ENCODE data around the gene GJA3.

GJA3 gene

DNA sequence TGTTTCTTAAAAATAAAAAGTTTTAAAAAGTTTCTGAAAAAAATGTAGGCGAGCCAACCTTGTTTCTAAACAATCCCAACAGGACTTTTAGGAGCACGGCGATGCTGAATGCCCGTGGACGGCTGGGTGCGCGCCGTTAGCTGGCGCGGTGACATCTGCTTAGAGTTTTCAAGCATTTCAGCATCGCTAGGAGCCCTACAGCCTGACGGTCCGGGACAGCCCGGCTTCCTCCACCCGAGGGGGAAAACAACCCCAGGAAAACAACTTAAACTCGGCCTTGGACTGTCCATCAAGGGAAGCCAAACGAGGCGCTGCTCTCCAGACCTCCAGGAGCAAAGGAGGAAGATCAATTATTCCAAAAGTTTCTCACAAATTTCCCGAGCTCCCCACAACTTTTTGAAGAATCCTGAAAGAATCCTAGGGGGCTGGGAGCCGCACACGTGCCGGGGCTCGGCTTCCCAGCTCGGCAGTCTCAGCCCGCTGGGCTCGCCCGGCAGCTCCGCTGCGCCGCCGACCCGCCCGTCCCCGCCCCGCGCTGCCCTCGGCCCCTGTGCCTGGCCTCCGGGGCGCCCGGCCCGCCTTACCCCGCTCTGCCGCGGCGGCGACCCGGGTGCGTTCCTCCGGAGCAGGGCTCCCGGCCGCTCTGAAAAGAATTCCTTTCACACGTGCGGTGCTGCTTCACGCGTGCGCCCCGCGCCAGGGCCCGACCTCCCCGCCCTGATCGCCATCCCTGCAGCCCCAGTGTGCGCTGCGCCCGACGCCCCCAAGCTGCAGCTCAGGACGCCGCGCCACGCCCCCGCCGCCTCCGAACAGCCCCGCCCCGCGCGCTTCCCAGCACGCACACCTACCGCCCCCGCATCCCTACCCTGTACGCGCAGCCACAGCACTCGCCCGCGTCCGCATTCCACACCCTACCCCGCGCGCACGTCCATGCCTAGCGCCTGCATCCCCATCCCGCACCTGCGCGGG is at the start of gene GJA3:
TSS of gene GJA3 (minus strand) at position 747 of the 969 bp plus-strand sequence. CDS start 17,764 bp downstream, outside the sequence.
- DNase-seq: peak; percentile 66

GRCh38 chr13:20209948-20210347 is 49.1 kb upstream of the GJA3 start:
- DNase-seq: no peak

DNA sequence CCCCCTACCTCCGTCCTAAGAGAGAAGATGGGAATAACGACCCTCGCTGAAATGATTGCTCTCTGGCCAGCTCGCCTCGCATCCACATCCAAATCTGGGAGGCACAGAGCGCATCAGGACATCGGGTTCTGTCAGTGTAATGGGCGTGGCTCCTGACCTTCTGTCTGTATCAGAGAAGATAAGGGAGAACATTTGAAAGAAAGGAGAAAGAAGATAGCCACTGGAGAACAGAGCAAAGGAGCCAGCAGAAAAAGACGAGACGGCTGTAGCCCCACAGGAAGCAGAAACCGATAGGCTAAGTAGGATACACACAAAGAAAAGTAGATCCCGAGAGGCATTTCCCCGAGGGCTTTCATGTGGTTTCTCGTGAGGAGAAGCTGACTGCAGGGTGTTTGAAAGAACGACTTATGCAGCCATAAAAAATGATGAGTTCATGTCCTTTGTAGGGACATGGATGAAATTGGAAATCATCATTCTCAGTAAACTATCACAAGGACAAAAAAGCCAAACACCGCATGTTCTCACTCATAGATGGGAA is 45.9 kb upstream of the GJA3 start:
- DNase-seq: no peak

DNA sequence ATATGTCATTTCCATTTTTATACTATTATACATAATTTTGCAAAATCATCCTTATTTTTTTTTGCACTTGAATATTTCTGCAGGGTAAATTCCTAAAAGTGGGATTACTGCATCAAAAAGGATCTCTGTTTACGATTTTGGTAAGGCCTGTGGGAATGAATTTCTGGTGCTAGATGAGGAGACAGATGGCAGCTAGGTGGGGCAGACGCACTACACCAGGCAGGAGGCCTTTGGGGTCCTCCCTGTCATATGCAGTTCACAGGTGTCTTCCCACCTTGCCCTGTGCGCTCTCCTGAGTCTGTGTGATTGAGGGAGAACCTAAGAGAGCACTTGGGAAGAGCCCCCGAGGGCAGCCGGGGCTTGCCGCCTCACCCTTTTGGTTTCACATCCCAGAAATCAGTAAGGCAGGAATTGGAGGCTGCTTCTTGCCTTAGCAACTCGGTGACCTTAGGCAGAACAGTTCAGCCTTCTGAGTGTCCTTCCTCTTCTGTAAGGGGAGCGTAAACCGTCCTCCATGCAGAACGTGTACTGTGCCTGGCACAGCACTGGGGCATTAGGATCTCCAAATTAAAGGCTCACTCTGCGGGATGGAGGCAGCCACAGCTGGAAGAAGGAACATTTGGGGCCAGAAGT is 45.3 kb upstream of the GJA3 start:
- no peak for DNase-seq

GRCh38 chr13:20198781-20199180 is 37.9 kb upstream of the GJA3 start:
- no peak for DNase-seq

DNA sequence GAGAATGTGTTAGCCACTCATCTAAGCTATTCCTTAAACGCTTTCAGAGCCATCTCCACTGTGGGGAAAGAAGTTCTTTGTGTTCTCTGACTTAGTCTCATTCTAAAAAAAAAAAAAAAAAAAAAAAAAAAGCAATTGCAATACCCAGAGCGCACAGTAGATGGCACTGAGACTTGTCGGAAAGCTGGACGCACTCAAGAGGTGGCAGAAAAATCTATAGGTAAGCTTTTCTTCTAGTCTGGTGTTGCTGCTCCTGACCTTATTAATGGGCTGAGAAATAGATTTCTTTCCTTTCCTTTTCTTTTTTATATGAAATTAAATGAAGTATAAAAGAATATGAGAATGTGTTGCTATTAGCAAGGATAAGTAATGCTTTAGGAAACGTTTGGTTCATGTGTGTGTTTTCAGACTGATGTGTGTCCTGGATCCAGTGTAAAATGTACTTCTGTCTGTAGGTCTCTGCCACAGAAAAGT is 36.5 kb upstream of the GJA3 start:
- DNase-seq: no peak

DNA sequence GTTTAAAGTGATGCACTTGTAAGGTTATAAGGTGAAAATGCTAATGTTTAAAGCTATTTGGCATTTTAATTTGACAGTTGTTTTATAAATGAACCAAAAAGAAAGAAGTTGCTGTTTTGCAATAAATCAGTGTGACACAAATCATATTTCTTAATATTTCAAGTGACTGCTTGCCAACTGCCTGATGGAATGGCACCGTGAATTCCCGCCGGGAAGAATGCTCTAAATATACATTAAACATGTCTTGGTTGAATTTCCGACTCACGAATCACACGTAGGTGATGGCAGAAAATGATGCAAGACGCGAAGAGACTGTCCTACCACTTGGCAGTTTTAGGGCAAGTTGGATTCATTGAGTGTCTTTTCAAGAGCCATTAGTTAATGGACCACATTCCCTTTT is 34.9 kb upstream of the GJA3 start:
- no peak for DNase-seq

GRCh38 chr13:20193907-20194631 is 33.2 kb upstream of the GJA3 start:
- DNase-seq: no peak

GRCh38 chr13:20193162-20193906 is 32.5 kb upstream of the GJA3 start:
- no peak for DNase-seq

DNA sequence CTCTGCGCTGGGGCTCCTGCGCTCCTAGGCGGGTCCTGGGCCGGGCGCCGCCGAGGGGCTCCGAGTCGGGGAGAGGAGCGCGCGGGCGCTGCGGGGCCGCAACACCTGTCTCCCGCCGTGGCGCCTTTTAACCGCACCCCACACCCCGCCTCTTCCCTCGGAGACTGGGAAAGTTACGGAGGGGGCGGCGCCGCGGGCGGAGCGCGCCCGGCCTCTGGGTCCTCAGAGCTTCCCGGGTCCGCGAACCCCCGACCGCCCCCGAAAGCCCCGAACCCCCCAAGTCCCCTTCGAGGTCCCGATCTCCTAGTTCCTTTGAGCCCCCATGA is 31.9 kb upstream of the GJA3 start, which contains the start of gene GJB2:
TSS of gene GJB2 (minus strand) at position 103 of the 326 bp plus-strand sequence. CDS start 3,357 bp downstream, outside the sequence.
- DNase-seq: peak; percentile 32

- DNase-seq: peak; percentile 33
Measured at GRCh38 chr13:20192158-20192835, 31.4 kb upstream of the GJA3 start.

DNA sequence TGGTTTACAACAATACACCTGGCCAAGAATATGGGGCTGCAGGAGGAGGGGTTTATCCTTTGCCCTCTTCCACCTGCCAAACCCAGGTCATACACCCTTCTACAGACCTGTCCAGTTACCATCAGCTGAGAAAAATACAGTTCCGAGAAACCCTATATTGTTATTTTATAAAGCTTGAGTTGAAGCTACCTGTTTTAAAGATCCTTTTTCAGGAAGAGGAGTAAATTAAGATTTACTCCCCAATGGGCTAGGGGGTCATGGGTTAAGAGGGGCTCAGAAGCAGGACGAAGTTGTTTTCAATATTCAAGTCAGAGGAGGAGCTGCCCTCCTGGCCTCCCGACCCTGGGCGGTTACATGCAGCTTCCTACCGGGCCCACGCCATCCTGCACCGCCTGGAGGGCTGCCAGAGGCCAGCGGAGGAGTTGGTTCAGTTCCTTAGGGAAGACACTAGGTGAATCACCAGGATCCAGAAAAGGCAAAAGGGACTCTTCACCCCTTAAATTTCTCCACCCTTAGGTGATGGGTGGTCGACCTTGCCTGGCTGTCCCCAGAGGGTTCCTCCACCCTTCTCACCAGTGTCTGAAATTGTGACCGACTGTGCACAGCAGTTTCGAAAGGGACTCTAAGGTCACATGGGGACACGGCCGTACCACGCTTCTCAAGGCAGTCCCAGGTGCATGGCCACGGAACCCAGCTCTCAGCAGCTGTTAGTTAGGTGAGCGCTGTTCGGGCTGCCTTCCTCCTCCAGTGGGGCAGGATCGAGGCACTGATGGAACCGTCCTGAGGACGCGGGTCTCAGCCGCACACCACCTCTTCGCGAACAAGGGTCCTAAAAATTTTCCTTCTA is 30.7 kb upstream of the GJA3 start:
- no peak for DNase-seq

- no peak for DNase-seq
Measured at GRCh38 chr13:20190481-20191310, 29.8 kb upstream of the GJA3 start.

DNA sequence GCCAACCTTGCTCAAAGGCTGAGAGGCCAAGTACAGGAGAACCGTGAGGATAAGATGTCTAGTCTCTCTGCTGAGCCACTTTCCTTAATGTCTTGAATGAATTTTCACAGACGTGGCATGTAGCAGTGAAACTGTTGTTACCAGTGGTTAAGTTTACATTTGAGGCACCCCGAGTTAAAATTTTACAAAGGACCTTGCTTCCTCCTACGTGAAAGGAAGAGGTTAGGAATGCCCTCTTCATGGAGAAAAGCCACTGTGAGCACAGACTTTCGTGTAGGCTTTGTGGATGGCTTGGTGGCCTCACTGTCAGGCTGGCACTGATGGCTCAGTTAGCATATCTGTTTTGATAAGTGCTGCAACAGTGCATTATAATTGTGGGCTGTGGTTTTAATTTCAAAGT is 29.2 kb upstream of the GJA3 start:
- no peak for DNase-seq

DNA sequence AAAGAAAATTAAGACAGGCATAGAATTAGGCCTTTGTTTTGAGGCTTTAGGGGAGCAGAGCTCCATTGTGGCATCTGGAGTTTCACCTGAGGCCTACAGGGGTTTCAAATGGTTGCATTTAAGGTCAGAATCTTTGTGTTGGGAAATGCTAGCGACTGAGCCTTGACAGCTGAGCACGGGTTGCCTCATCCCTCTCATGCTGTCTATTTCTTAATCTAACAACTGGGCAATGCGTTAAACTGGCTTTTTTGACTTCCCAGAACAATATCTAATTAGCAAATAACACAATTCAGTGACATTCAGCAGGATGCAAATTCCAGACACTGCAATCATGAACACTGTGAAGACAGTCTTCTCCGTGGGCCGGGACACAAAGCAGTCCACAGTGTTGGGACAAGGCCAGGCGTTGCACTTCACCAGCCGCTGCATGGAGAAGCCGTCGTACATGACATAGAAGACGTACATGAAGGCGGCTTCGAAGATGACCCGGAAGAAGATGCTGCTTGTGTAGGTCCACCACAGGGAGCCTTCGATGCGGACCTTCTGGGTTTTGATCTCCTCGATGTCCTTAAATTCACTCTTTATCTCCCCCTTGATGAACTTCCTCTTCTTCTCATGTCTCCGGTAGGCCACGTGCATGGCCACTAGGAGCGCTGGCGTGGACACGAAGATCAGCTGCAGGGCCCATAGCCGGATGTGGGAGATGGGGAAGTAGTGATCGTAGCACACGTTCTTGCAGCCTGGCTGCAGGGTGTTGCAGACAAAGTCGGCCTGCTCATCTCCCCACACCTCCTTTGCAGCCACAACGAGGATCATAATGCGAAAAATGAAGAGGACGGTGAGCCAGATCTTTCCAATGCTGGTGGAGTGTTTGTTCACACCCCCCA is 28.1 kb upstream of the GJA3 start:
- DNase-seq: peak; percentile 34

- no peak for DNase-seq
Measured at GRCh38 chr13:20186771-20187170, 25.9 kb upstream of the GJA3 start.

GRCh38 chr13:20185366-20186056 is 24.7 kb upstream of the GJA3 start:
- DNase-seq: no peak

- DNase-seq: peak; percentile 49
Measured at GRCh38 chr13:20182231-20182846, 21.5 kb upstream of the GJA3 start.

Measured in 8988T (cell line).